ENCODE results near the gene THOC1.

DNA sequence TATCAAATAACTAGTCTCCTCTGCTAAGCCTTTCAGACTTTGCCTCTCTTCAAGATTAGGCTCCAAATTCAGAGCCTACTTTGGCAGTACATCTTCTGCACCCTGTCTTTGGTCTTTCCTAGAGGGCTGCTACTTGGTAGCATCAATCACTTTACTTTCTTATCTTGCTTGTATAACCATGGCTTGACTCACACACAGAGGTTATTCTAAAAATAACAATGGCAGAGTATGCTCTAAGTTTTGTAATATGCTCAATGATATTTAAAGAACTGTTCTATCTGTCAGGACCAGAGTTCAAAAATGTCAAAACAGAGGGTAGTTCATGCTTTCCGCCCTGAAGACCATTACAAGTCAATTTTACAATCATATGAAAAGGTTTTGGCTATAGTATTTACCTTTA is 27.7 kb downstream of the THOC1 start:
- TF ChIP-seq POLR2A (IDR thresholded peaks at IDR 0.05) = no peak
- TF ChIP-seq, protein P1, sequence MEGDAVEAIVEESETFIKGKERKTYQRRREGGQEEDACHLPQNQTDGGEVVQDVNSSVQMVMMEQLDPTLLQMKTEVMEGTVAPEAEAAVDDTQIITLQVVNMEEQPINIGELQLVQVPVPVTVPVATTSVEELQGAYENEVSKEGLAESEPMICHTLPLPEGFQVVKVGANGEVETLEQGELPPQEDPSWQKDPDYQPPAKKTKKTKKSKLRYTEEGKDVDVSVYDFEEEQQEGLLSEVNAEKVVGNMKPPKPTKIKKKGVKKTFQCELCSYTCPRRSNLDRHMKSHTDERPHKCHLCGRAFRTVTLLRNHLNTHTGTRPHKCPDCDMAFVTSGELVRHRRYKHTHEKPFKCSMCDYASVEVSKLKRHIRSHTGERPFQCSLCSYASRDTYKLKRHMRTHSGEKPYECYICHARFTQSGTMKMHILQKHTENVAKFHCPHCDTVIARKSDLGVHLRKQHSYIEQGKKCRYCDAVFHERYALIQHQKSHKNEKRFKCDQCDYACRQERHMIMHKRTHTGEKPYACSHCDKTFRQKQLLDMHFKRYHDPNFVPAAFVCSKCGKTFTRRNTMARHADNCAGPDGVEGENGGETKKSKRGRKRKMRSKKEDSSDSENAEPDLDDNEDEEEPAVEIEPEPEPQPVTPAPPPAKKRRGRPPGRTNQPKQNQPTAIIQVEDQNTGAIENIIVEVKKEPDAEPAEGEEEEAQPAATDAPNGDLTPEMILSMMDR (IDR thresholded peaks at IDR 0.05) = no peak

Data from prostate gland (tissue), 2 donors.